Superior temporal gyrus (tissue), 1 donor: ENCODE data around the gene RPL36A.
A peak's percentile ranks its signal among the peaks of the same experiment; 100 is the strongest.

Experiments
- DNase-seq: peaks from one replicate; pipeline ENCODE4 v3.0.0-alpha.2; 2016; ENCODE audit errors: extremely low spot score

The RPL36A gene

GRCh38 chrX:101393530-101394305, 2.9 kb downstream of the RPL36A start:
- DNase-seq: no peak

- no peak for DNase-seq
These were observed 3.6 kb downstream of the RPL36A start for GRCh38 chrX:101394372-101394771.

- no peak for DNase-seq
These were observed 5.0 kb downstream of the RPL36A start for GRCh38 chrX:101395789-101396188.

GRCh38 chrX:101397779-101398178, 7.0 kb downstream of the RPL36A start:
- no peak for DNase-seq

GRCh38 chrX:101398694-101399093, 7.9 kb downstream of the RPL36A start:
- no peak for DNase-seq

- DNase-seq: no peak
These were observed 9.0 kb downstream of the RPL36A start for GRCh38 chrX:101399825-101400224.

- DNase-seq: no peak
These were observed 16.4 kb downstream of the RPL36A start for GRCh38 chrX:101407167-101407747.

- DNase-seq: peak; percentile 98
These were observed 17.1 kb downstream of the RPL36A start, which contains the start of the genes GLA and HNRNPH2 for GRCh38 chrX:101407748-101408531. GLA (minus strand) TSS chrX:101407925; CDS start chrX:101407903, 22 bp downstream. HNRNPH2 (plus strand) TSS chrX:101408222; CDS start chrX:101411989, 3,767 bp downstream.

GRCh38 chrX:101408532-101408841, 17.7 kb downstream of the RPL36A start:
- no peak for DNase-seq

GRCh38 chrX:101409043-101409442, 18.2 kb downstream of the RPL36A start:
- DNase-seq: no peak

GRCh38 chrX:101410461-101410860, 19.6 kb downstream of the RPL36A start:
- no peak for DNase-seq

- no peak for DNase-seq
These were observed 21.2 kb downstream of the RPL36A start for GRCh38 chrX:101411984-101412383.

GRCh38 chrX:101415180-101416145, 24.7 kb downstream of the RPL36A start:
- DNase-seq: peak; percentile 88

- DNase-seq: peak; percentile 7
These were observed 25.9 kb downstream of the RPL36A start for GRCh38 chrX:101416691-101417090.

GRCh38 chrX:101417190-101417589, 26.4 kb downstream of the RPL36A start:
- DNase-seq: peak; percentile 6

- peak; percentile 47 for DNase-seq
These were observed 27.4 kb downstream of the RPL36A start for GRCh38 chrX:101417981-101418841.

- no peak for DNase-seq
These were observed 28.7 kb downstream of the RPL36A start for GRCh38 chrX:101419489-101419888.

- DNase-seq: no peak
These were observed 37.1 kb downstream of the RPL36A start for GRCh38 chrX:101427954-101428353.

GRCh38 chrX:101429934-101430333, 39.1 kb downstream of the RPL36A start:
- no peak for DNase-seq

- DNase-seq: no peak
These were observed 39.8 kb downstream of the RPL36A start for GRCh38 chrX:101430457-101431078.
